ENCODE measurements around the gene VAT1L. TPM values are rescaled to one million over a fixed set of nuclear protein-coding genes. Genes with fewer than 3 reads are reported as not detected.

The VAT1L gene
- total and polyA plus RNA-seq, 3 donors from 2014 or later = 4.2 to 5.2 (median 4.6) TPM

GRCh38 chr16:77890075-77890474, 101.7 kb downstream of the VAT1L start:
- Histone ChIP-seq H3K4me3 (no peak overlapping the region), H3K4me1 (no peaks in the 10 kb centered on the region), H3K9me3 (no peaks in the 10 kb centered on the region), H3K27ac (no peak overlapping the region), H3K27me3 (no peaks in the 10 kb centered on the region), H3K36me3 (ENCODE audit: low read depth, missing control alignments) (no peaks in the 10 kb centered on the region)
- no peak for TF ChIP-seq CTCF (IDR thresholded peaks at IDR 0.05)
- no peak for TF ChIP-seq POLR2A (IDR thresholded peaks at IDR 0.05)
- no peak for DNase-seq
- intact Hi-C loops (cut with DNase I; ENCODE audit: low total_unique reads) = no loop called here

- WGBS, 2 donors = 61 to 72% methylated on average over 6 of the region's 6 CpGs
- Histone ChIP-seq H3K9me3 (no peaks in the 10 kb centered on the region), H3K27ac (no peak overlapping the region), H3K4me3 (no peak overlapping the region), H3K4me1 (no peaks in the 10 kb centered on the region), H3K27me3 (no peaks in the 10 kb centered on the region), H3K36me3 (ENCODE audit: low read depth, missing control alignments) (no peaks in the 10 kb centered on the region)
- intact Hi-C loops (cut with DNase I; ENCODE audit: low total_unique reads) = no loop called here
- no peak for DNase-seq
- no peak for TF ChIP-seq CTCF (IDR thresholded peaks at IDR 0.05)
- TF ChIP-seq POLR2A (IDR thresholded peaks at IDR 0.05) = no peak
Observed at GRCh38 chr16:77894162-77894561, 105.8 kb downstream of the VAT1L start.

GRCh38 chr16:77895962-77896361, 107.6 kb downstream of the VAT1L start:
- no peak for DNase-seq
- no peak overlapping the region for H3K27ac ChIP-seq

GRCh38 chr16:77896415-77897128, 108.2 kb downstream of the VAT1L start:
- TF ChIP-seq POLR2A (IDR thresholded peaks at IDR 0.05) = no peak
- no peak for TF ChIP-seq CTCF (IDR thresholded peaks at IDR 0.05)
- Histone ChIP-seq H3K9me3 (no peaks in the 10 kb centered on the region), H3K4me1 (no peaks in the 10 kb centered on the region), H3K27me3 (no peaks in the 10 kb centered on the region), H3K27ac (no peak overlapping the region), H3K4me3 (no peak overlapping the region), H3K36me3 (ENCODE audit: low read depth, missing control alignments) (no peaks in the 10 kb centered on the region)
- WGBS, 2 donors = 34 to 52% methylated on average over 5 to 7 of the region's 7 CpGs
- intact Hi-C loops (cut with DNase I; ENCODE audit: low total_unique reads) = no loop called here
- DNase-seq = no peak

More at GRCh38 chr16:77895962-77896361, 107.6 kb downstream of the VAT1L start:
- 65% methylated on average over 7 of the region's 7 CpGs for WGBS, 2 donors
- intact Hi-C loops (cut with DNase I; ENCODE audit: low total_unique reads) = no loop called here
- H3K36me3 ChIP-seq (ENCODE audit: low read depth, missing control alignments) = no peaks in the 10 kb centered on the region
- H3K27me3 ChIP-seq = no peaks in the 10 kb centered on the region
- no peaks in the 10 kb centered on the region for H3K4me1 ChIP-seq
- no peak overlapping the region for H3K4me3 ChIP-seq
- no peaks in the 10 kb centered on the region for H3K9me3 ChIP-seq
- TF ChIP-seq POLR2A (IDR thresholded peaks at IDR 0.05) (no peak), CTCF (IDR thresholded peaks at IDR 0.05) (no peak)

GRCh38 chr16:77897129-77897437, 108.7 kb downstream of the VAT1L start:
- Histone ChIP-seq H3K4me1 (no peaks in the 10 kb centered on the region), H3K4me3 (no peak overlapping the region), H3K27ac (no peak overlapping the region), H3K9me3 (no peaks in the 10 kb centered on the region), H3K27me3 (no peaks in the 10 kb centered on the region), H3K36me3 (ENCODE audit: low read depth, missing control alignments) (no peaks in the 10 kb centered on the region)
- intact Hi-C loops (cut with DNase I; ENCODE audit: low total_unique reads) = no loop called here
- 55% methylated on average over 3 of the region's 3 CpGs for WGBS, 2 donors
- DNase-seq = no peak
- no peak for TF ChIP-seq CTCF (IDR thresholded peaks at IDR 0.05)
- TF ChIP-seq POLR2A (IDR thresholded peaks at IDR 0.05) = no peak

Data from testis (tissue), 3 donors.